ENCODE measurements around the gene SPA17.
A peak's percentile ranks its signal among the peaks of the same experiment; 100 is the strongest.

SPA17 gene

GRCh38 chr11:124681421-124681820 is 7.7 kb downstream of the SPA17 start:
- ATAC-seq (no peak), DNase-seq (no peak)
- Mint-ChIP-seq H3K27me3 (no peaks in the 10 kb centered on the region), H3K9me3 (peaks cover 10 to 20% of the 10 kb centered on the region in 2 donors), H3K4me3 (no peak overlapping the region), H3K4me1 (peaks cover 1% of the 10 kb centered on the region), H3K27ac (no peak overlapping the region)

GRCh38 chr11:124682443-124682842 is 8.7 kb downstream of the SPA17 start:
- Mint-ChIP-seq H3K9me3 (peaks cover 18 to 26% of the 10 kb centered on the region in 2 donors), H3K4me3 (no peak overlapping the region), H3K27ac (no peak overlapping the region), H3K4me1 (no peaks in the 10 kb centered on the region), H3K27me3 (no peaks in the 10 kb centered on the region)
- ATAC-seq = no peak
- DNase-seq = no peak

- H3K27me3 Mint-ChIP-seq = no peaks in the 10 kb centered on the region
- no peak overlapping the region for H3K4me3 Mint-ChIP-seq
- no peak for ATAC-seq
- no peak overlapping the region for H3K27ac Mint-ChIP-seq
- DNase-seq = no peak
- no peaks in the 10 kb centered on the region for H3K9me3 Mint-ChIP-seq
- no peaks in the 10 kb centered on the region for H3K4me1 Mint-ChIP-seq
These were observed 19.4 kb downstream of the SPA17 start for GRCh38 chr11:124693142-124693541.

- Mint-ChIP-seq H3K4me3 (no peak overlapping the region), H3K27me3 (no peaks in the 10 kb centered on the region), H3K9me3 (peaks cover 0 to 7% of the 10 kb centered on the region in 2 donors), H3K27ac (no peak overlapping the region), H3K4me1 (no peaks in the 10 kb centered on the region)
- DNase-seq (no peak), ATAC-seq (no peak)
These were observed 25.8 kb downstream of the SPA17 start for GRCh38 chr11:124699547-124699946.

- ATAC-seq (no peak), DNase-seq (no peak)
- H3K9me3 Mint-ChIP-seq = peaks cover 0 to 7% of the 10 kb centered on the region in 2 donors
- H3K27me3 Mint-ChIP-seq = no peaks in the 10 kb centered on the region
- H3K4me1 Mint-ChIP-seq = no peaks in the 10 kb centered on the region
- no peak overlapping the region for H3K4me3 Mint-ChIP-seq
- no peak overlapping the region for H3K27ac Mint-ChIP-seq
These were observed 26.3 kb downstream of the SPA17 start for GRCh38 chr11:124700028-124700427.

- Mint-ChIP-seq H3K4me1 (no peaks in the 10 kb centered on the region), H3K27me3 (peaks cover 7% of the 10 kb centered on the region), H3K4me3 (no peak overlapping the region), H3K9me3 (peaks cover 4 to 18% of the 10 kb centered on the region in 2 donors), H3K27ac (no peak overlapping the region)
- ATAC-seq (no peak), DNase-seq (no peak)
These were observed 34.1 kb downstream of the SPA17 start for GRCh38 chr11:124707829-124708228.

- H3K9me3 Mint-ChIP-seq = peaks cover 4 to 14% of the 10 kb centered on the region in 2 donors
- no peak overlapping the region for H3K27ac Mint-ChIP-seq
- H3K4me1 Mint-ChIP-seq = peaks cover 1% of the 10 kb centered on the region
- ATAC-seq = no peak
- DNase-seq = no peak
- no peak overlapping the region for H3K4me3 Mint-ChIP-seq
- peaks cover 45% of the 10 kb centered on the region for H3K27me3 Mint-ChIP-seq
These were observed 38.7 kb downstream of the SPA17 start for GRCh38 chr11:124712392-124712791.

- no peak for ATAC-seq
- DNase-seq = no peak
- Mint-ChIP-seq H3K9me3 (no peaks in the 10 kb centered on the region), H3K27me3 (peaks cover 72% of the 10 kb centered on the region), H3K27ac (no peak overlapping the region), H3K4me3 (no peak overlapping the region), H3K4me1 (peaks cover 14% of the 10 kb centered on the region)
These were observed 42.9 kb downstream of the SPA17 start for GRCh38 chr11:124716591-124716990.

GRCh38 chr11:124717421-124717785 is 43.7 kb downstream of the SPA17 start:
- Mint-ChIP-seq H3K4me3 (peak overlapping the region; percentile 68 to 81), H3K9me3 (no peaks in the 10 kb centered on the region), H3K27me3 (peaks cover 80% of the 10 kb centered on the region), H3K27ac (peak overlapping the region in 1 of 2 donors; percentile 68), H3K4me1 (peaks cover 22% of the 10 kb centered on the region)
- ATAC-seq = no peak
- DNase-seq = no peak

- Mint-ChIP-seq H3K4me1 (peaks cover 25% of the 10 kb centered on the region), H3K9me3 (no peaks in the 10 kb centered on the region), H3K27ac (peak overlapping the region; percentile 66 to 68), H3K4me3 (peak overlapping the region; percentile 68 to 81), H3K27me3 (peaks cover 86% of the 10 kb centered on the region)
- DNase-seq (peak in 1 of 2 donors; percentile 13), ATAC-seq (peak; percentile 66)
These were observed 44.3 kb downstream of the SPA17 start for GRCh38 chr11:124717786-124718651.

- Mint-ChIP-seq H3K4me3 (no peak overlapping the region), H3K27ac (no peak overlapping the region), H3K4me1 (peaks cover 25% of the 10 kb centered on the region), H3K27me3 (peaks cover 87% of the 10 kb centered on the region), H3K9me3 (no peaks in the 10 kb centered on the region)
- ATAC-seq (no peak), DNase-seq (no peak)
These were observed 45.1 kb downstream of the SPA17 start for GRCh38 chr11:124718801-124719200.

- no peaks in the 10 kb centered on the region for H3K9me3 Mint-ChIP-seq
- H3K4me1 Mint-ChIP-seq = peaks cover 32% of the 10 kb centered on the region
- peaks cover 81% of the 10 kb centered on the region for H3K27me3 Mint-ChIP-seq
- H3K4me3 Mint-ChIP-seq = no peak overlapping the region
- no peak for ATAC-seq
- no peak for DNase-seq
- H3K27ac Mint-ChIP-seq = no peak overlapping the region
These were observed 45.8 kb downstream of the SPA17 start for GRCh38 chr11:124719534-124719933.

GRCh38 chr11:124722176-124722575 is 48.5 kb downstream of the SPA17 start:
- Mint-ChIP-seq H3K27me3 (peaks cover 76% of the 10 kb centered on the region), H3K4me3 (no peak overlapping the region), H3K9me3 (no peaks in the 10 kb centered on the region), H3K27ac (no peak overlapping the region), H3K4me1 (peaks cover 45% of the 10 kb centered on the region)
- DNase-seq (no peak), ATAC-seq (no peak)

GRCh38 chr11:124724979-124725718 is 51.4 kb downstream of the SPA17 start:
- ATAC-seq (no peak), DNase-seq (no peak)
- no peak overlapping the region for H3K27ac Mint-ChIP-seq
- no peak overlapping the region for H3K4me3 Mint-ChIP-seq
- no peaks in the 10 kb centered on the region for H3K9me3 Mint-ChIP-seq
- peaks cover 31% of the 10 kb centered on the region for H3K4me1 Mint-ChIP-seq
- H3K27me3 Mint-ChIP-seq = peaks cover 50% of the 10 kb centered on the region

GRCh38 chr11:124725719-124726105 is 52.0 kb downstream of the SPA17 start:
- Mint-ChIP-seq H3K27ac (no peak overlapping the region), H3K9me3 (no peaks in the 10 kb centered on the region), H3K27me3 (peaks cover 48% of the 10 kb centered on the region), H3K4me1 (peaks cover 31% of the 10 kb centered on the region), H3K4me3 (no peak overlapping the region)
- DNase-seq (no peak), ATAC-seq (no peak)

- no peaks in the 10 kb centered on the region for H3K9me3 Mint-ChIP-seq
- no peak overlapping the region for H3K27ac Mint-ChIP-seq
- peaks cover 30% of the 10 kb centered on the region for H3K27me3 Mint-ChIP-seq
- H3K4me3 Mint-ChIP-seq = no peak overlapping the region
- no peak for DNase-seq
- no peak for ATAC-seq
- H3K4me1 Mint-ChIP-seq = peaks cover 22% of the 10 kb centered on the region
These were observed 53.8 kb downstream of the SPA17 start for GRCh38 chr11:124727474-124727873.

Data from stimulated activated naive CD8-positive, alpha-beta T cell treated with anti-CD3 and anti-CD28 coated beads, Interleukin-15, amount 100 ng/mL, for 72 hours (primary cell).